Activated naive CD8-positive, alpha-beta T cell (primary cell): Measurements from ENCODE around the gene ISYNA1.

Source experiments
- H3K27ac Mint-ChIP-seq: one replicate; pipeline ENCODE4 v1.8.0; 2021; ENCODE audit warnings: mixed read lengths
- H3K27me3 Mint-ChIP-seq: one replicate; pipeline ENCODE4 v1.8.0; 2021; ENCODE audit warnings: mixed read lengths
- H3K36me3 Mint-ChIP-seq: one replicate; pipeline ENCODE4 v1.8.0; 2021; ENCODE audit warnings: mixed read lengths
- H3K4me1 Mint-ChIP-seq: one replicate; pipeline ENCODE4 v1.8.0; 2021; ENCODE audit warnings: low read depth, mixed read lengths
- H3K4me3 Mint-ChIP-seq: one replicate; pipeline ENCODE4 v1.8.0; 2021; ENCODE audit warnings: mild to moderate bottlenecking, mixed read lengths
- H3K9me3 Mint-ChIP-seq: one replicate; pipeline ENCODE4 v1.8.0; 2021; ENCODE audit warnings: low read depth, mixed read lengths

The ISYNA1 gene

DNA sequence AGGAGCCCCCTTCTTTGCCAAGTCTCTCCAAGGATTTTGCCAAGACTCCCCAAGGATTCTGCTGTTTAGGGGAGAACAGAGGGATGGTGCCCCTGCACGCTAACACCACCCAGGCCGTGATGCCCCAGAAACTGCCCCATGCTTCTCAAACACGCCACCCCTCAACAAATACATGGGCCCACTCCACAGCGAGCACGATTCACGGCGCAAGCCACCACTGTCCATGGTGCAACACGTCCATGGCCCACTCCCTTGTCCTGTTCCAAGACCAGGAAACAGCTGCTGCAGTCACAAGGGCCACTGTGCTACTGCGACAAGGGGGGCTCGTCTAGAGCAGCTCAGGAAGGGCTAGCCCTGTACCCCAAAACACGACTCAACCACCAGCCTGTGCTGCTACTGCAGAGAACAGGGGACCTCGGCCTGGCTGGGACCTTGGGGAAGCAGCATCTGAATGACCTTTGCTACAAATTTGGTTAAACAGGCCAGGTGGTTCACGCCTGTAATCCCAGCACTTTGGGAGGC, 36.5 kb upstream of the ISYNA1 start:
- Mint-ChIP-seq H3K36me3 (no peaks in the 10 kb centered on the region), H3K27ac (no peak overlapping the region), H3K4me1 (peaks cover 39% of the 10 kb centered on the region), H3K4me3 (no peak overlapping the region), H3K9me3 (no peaks in the 10 kb centered on the region), H3K27me3 (no peaks in the 10 kb centered on the region)

DNA sequence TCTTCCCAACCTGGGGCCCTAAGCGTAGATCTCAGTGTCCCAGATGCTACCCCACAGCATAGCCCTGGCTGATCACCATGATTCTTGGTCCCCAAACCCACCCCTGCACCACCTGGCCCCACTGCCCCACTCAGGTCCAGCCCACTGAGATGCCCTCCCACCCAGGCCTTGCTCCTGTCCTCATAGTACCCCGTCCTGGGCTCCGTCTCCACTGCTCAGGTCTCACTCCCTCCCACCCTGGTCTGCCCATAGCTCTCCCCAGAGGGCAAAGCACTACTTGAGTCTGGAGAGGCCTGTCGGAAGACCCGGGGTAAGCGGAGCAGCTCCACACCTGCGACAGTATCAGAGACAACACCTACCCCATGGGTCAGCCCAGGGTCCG, 35.8 kb upstream of the ISYNA1 start:
- no peak overlapping the region for H3K27ac Mint-ChIP-seq
- no peaks in the 10 kb centered on the region for H3K27me3 Mint-ChIP-seq
- no peaks in the 10 kb centered on the region for H3K9me3 Mint-ChIP-seq
- no peaks in the 10 kb centered on the region for H3K36me3 Mint-ChIP-seq
- peaks cover 32% of the 10 kb centered on the region for H3K4me1 Mint-ChIP-seq
- no peak overlapping the region for H3K4me3 Mint-ChIP-seq

DNA sequence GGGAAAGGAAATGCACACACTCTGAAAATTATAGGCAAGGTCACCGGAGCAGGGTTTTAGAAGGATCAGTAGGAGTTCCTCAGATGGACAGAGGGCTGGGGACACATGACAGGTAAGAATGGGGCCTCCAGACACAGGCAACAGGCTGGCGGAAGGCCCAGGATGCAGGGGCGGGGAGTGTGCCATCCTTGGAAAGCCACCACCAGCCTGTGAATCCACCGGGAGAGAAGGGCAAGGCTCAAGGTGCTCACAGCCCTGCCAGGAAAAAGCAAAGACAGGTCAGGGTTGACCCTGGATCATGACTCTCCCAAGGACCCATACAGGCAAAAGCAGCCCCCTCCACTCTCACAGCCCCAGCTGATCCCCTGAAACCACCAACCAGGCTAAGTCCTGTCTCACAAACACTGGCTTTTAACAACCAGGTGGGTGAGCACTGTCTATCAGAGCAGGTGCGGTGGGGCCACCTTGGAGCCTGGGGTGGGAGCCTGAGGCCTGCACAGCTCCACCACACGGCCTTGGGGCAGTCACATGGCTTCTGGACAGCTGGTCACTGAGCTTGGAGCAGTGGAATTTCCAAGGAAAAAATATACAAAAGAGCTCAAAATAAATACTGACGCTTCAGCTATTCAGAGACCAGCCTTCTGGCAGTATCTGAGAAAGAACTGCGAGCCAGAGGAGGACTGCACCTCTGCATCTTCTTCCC, 35.2 kb upstream of the ISYNA1 start:
- no peak overlapping the region for H3K4me3 Mint-ChIP-seq
- no peaks in the 10 kb centered on the region for H3K27me3 Mint-ChIP-seq
- no peaks in the 10 kb centered on the region for H3K36me3 Mint-ChIP-seq
- no peak overlapping the region for H3K27ac Mint-ChIP-seq
- peaks cover 30% of the 10 kb centered on the region for H3K4me1 Mint-ChIP-seq
- no peaks in the 10 kb centered on the region for H3K9me3 Mint-ChIP-seq

DNA sequence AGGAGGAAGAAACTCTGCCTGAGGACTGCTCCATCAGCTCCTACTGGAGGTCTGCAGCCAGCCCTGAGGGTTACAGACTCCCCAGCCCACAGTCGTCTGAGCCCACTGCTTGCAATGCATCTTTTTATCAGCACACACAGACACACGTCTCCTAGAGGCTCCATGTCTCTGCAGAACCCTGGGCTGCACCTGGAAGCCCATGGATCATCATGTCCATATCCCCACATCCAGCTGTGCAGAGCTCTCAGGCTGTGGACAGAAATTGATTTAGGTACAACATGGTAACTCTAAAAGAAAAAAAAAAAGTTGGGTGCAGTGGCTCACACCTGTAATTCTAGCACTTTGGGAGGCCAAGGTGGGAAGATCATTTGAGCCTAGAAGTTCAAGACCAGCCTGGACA, 32.9 kb upstream of the ISYNA1 start:
- Mint-ChIP-seq H3K27ac (no peak overlapping the region), H3K9me3 (no peaks in the 10 kb centered on the region), H3K27me3 (no peaks in the 10 kb centered on the region), H3K4me1 (peaks cover 16% of the 10 kb centered on the region), H3K4me3 (no peak overlapping the region), H3K36me3 (no peaks in the 10 kb centered on the region)

DNA sequence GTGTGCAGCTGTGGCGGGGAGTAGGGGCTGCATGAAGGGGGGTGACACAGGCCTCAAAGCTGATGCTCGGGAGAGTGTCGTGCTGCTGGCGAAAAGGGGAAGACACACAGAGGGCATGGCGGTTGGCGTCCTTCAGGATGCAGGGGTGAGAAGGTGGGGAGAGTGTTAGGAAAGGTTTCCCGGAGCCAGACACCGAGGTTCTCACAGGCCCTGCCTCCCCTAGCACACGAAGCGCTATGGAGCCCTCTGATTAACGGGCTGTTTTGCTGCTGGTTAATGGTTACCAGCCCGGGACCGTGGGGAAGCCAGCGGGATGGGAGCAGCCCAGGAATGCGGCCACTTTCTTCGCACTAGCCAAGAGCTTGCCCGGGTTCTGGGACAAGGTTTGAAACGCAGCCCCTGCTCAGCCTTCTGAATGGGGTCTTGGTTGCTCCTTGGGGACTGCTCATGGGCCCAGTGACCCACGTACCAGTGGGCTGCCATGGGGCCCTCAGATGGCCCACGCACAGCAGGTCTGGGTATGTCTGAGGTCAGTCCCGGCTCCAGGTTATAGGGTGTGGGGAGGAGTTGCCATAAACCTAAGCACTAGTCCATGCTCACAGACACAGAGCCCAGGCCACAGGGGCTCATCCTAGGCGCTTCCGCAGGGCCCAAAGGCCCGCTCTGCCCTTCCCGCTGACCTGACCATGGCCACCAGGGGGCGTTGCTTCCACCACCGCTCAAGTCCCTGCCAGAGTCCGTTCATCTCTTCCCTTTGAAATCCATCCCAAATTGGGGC, 31.3 kb upstream of the ISYNA1 start:
- H3K4me3 Mint-ChIP-seq = no peak overlapping the region
- peaks cover 8% of the 10 kb centered on the region for H3K4me1 Mint-ChIP-seq
- no peaks in the 10 kb centered on the region for H3K36me3 Mint-ChIP-seq
- no peak overlapping the region for H3K27ac Mint-ChIP-seq
- no peaks in the 10 kb centered on the region for H3K27me3 Mint-ChIP-seq
- H3K9me3 Mint-ChIP-seq = no peaks in the 10 kb centered on the region

DNA sequence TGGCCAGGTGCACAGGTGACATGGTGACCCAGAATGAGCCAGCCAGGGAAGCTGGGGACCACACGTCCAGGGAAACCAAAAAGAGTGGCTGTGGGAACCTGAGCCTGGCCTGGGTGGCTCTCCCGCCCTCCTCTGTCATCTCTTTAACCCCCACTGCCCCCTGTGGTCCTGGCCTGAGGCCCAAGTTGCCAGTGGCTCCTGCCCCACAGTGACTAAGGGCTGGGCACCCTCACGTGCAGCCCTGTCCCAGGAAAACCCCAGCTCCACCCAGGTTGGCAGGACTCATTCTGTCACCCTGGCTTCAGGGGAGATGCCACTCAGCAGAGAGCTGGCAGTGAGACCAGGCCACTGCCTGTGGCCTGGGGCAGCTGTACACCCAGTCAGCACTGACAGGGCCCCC, 30.6 kb upstream of the ISYNA1 start:
- Mint-ChIP-seq H3K36me3 (no peaks in the 10 kb centered on the region), H3K4me3 (no peak overlapping the region)

DNA sequence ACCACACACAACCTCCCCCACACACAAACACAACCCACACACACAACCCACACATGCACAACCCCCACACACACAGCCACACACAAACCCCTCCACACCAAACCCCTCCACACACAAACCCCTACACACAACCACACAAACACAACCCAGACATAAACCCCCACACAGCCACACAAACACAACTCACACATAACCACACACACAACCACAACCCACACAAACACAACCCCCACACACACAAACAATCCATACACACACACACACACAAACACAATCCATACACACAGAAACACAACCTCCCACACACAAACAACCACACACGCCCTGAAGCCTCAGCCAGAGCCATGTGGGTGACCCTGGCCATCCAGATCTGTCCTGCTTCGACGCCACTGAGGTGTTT, 30.0 kb upstream of the ISYNA1 start:
- no peak overlapping the region for H3K27ac Mint-ChIP-seq

More for the DNA sequence above, 30.6 kb upstream of the ISYNA1 start:
- Mint-ChIP-seq H3K27ac (no peak overlapping the region), H3K27me3 (no peaks in the 10 kb centered on the region), H3K9me3 (no peaks in the 10 kb centered on the region), H3K4me1 (peaks cover 8% of the 10 kb centered on the region)

DNA sequence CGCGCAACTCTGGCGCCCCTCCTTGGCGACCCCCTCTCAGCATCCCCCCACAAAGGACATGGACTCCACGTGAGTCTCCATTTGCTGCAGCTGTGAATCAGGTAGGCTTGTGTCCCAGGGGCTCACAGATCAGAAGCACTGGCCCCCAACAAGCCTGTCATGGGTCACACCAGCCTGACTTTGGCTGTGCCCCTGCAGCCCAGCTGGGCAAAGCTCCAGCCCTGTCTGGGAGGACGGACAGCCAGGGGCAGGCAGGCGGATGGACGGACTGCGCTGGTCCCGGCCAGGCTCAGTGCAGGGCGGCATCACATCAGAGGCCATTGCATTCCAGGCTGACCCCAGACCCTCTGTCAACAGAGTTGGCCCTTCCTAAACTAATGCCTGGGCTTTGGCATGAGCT, 28.4 kb upstream of the ISYNA1 start:
- H3K27me3 Mint-ChIP-seq = no peaks in the 10 kb centered on the region
- H3K9me3 Mint-ChIP-seq = no peaks in the 10 kb centered on the region
- H3K27ac Mint-ChIP-seq = no peak overlapping the region
- H3K4me3 Mint-ChIP-seq = no peak overlapping the region
- peaks cover 11% of the 10 kb centered on the region for H3K4me1 Mint-ChIP-seq
- no peaks in the 10 kb centered on the region for H3K36me3 Mint-ChIP-seq

More for the DNA sequence above, 30.0 kb upstream of the ISYNA1 start:
- no peaks in the 10 kb centered on the region for H3K9me3 Mint-ChIP-seq
- no peaks in the 10 kb centered on the region for H3K27me3 Mint-ChIP-seq
- no peak overlapping the region for H3K4me3 Mint-ChIP-seq
- no peaks in the 10 kb centered on the region for H3K36me3 Mint-ChIP-seq
- peaks cover 8% of the 10 kb centered on the region for H3K4me1 Mint-ChIP-seq

DNA sequence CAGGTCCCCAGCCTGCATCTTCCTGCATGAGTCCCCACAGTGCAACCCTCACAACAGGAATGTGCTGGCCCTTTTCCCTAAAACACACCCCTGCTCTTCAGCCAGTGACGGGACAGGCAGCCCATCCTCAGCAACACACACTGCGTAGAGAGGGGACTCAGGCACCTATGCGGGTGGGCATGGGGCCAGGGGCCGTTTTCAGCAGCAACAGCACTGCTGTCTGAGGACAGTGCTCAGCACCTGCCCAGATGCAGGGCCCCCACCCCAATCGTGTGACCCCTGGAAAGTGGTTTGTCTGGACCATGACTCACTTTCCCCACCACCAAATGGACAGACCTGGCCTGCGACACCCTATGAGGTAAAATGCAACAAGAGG, 28.0 kb upstream of the ISYNA1 start:
- H3K9me3 Mint-ChIP-seq = no peaks in the 10 kb centered on the region
- no peak overlapping the region for H3K4me3 Mint-ChIP-seq
- H3K4me1 Mint-ChIP-seq = peaks cover 11% of the 10 kb centered on the region
- H3K27me3 Mint-ChIP-seq = no peaks in the 10 kb centered on the region
- no peak overlapping the region for H3K27ac Mint-ChIP-seq
- H3K36me3 Mint-ChIP-seq = no peaks in the 10 kb centered on the region

DNA sequence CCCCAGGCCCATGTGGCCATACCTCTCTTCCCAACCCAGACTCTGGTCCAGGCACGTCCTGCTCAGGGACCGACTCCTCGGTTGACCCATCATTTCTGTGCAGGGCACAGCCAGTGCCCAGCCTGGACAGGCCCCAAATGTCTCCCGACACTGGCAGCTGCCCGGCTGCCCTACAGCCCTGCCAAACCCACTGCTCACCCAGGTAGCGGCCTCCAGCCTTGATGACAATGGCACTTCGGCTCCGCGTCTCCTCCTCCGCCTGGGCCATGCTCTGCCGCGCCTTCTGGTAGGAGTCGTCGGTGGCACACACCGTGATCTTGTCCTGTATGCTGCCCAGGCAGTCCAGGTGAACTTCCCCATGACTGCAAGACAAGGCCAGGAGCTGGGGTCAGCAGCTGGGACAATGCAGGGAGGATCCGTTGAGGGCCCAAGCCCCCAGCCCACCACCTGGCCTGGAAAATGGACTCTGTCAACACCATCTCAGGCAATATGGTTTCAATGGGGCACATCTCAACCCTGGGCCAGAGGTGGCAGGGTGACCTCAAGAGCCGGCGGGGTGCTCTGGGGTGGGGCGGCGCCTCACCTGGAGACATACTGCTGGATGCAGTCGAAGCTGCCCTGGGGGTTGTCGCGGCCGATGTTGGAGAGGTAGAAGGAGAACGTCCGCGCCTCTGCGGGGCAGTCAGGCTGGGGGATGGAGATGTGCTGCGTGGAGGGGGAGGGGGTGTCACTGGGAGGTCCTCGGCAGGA, 27.5 kb upstream of the ISYNA1 start:
- H3K27ac Mint-ChIP-seq = no peak overlapping the region
- no peaks in the 10 kb centered on the region for H3K27me3 Mint-ChIP-seq
- no peaks in the 10 kb centered on the region for H3K9me3 Mint-ChIP-seq
- H3K4me3 Mint-ChIP-seq = no peak overlapping the region
- H3K36me3 Mint-ChIP-seq = no peaks in the 10 kb centered on the region
- peaks cover 11% of the 10 kb centered on the region for H3K4me1 Mint-ChIP-seq

DNA sequence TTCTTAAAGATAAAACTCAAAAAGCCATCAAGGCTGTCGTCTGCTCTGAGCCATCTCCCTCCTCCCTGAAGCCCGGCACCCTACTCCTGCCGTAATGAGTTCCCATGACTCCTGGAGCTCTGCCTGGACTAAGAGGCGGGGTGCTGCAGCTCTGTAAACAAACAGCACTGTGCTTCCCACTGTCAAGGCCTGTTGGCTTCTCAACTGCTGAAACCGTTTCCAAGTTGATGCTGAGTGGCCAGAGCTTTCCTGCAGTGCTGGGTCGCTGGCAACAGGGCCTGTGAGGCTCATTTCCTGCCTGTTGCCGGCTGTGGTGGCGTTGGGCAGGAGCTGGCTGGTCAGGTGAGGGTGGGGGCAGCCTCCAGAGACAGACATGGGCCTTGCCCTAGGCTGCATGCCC, 26.7 kb upstream of the ISYNA1 start:
- no peaks in the 10 kb centered on the region for H3K27me3 Mint-ChIP-seq
- H3K27ac Mint-ChIP-seq = peak overlapping the region; percentile 61
- H3K36me3 Mint-ChIP-seq = no peaks in the 10 kb centered on the region
- no peak overlapping the region for H3K4me3 Mint-ChIP-seq
- peaks cover 10% of the 10 kb centered on the region for H3K4me1 Mint-ChIP-seq
- H3K9me3 Mint-ChIP-seq = no peaks in the 10 kb centered on the region

DNA sequence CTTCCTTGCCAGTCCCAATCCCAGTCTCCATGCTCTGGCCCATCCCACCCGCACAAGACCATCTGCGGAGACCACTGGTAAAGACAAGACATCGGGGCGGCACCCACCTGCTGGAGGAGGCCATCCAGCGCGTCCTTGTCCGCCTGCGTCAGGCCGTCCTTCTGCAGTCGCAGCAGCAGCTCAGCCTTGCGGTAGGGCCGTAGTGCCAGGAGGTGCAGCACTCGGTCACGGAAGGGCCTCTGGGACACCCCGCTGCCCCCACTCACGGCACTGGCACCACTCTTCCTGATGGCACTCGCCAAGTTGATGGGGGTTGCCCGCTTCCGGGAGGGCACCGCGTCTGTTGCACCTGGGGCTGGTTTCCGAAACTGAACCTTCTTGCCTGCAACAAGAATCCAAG, 23.5 kb upstream of the ISYNA1 start:
- H3K4me1 Mint-ChIP-seq = peaks cover 6% of the 10 kb centered on the region
- H3K36me3 Mint-ChIP-seq = no peaks in the 10 kb centered on the region
- H3K27ac Mint-ChIP-seq = no peak overlapping the region
- no peak overlapping the region for H3K4me3 Mint-ChIP-seq
- H3K27me3 Mint-ChIP-seq = no peaks in the 10 kb centered on the region
- no peaks in the 10 kb centered on the region for H3K9me3 Mint-ChIP-seq

DNA sequence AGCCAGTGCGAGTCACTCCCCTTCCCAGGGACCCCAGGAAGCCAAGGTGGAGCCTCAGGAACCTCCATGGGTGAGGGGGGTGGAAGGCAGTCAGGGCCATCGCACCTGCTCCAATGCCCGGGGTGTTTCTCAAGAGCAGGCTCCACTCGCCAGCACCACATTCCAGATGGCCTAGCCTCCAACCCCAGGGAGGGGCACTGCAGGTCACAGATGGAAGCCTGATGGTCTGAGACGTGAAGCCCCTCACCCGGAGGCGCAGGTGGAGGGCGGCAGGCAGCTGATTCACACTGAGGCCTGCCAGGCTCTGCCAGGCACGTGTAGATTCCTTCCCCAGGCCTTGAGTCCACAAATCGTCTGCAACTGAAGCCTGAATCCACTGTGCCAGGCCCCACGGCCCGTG, 23.0 kb upstream of the ISYNA1 start:
- peaks cover 6% of the 10 kb centered on the region for H3K4me1 Mint-ChIP-seq
- no peaks in the 10 kb centered on the region for H3K9me3 Mint-ChIP-seq
- no peak overlapping the region for H3K4me3 Mint-ChIP-seq
- H3K27me3 Mint-ChIP-seq = no peaks in the 10 kb centered on the region
- no peak overlapping the region for H3K27ac Mint-ChIP-seq
- no peaks in the 10 kb centered on the region for H3K36me3 Mint-ChIP-seq

DNA sequence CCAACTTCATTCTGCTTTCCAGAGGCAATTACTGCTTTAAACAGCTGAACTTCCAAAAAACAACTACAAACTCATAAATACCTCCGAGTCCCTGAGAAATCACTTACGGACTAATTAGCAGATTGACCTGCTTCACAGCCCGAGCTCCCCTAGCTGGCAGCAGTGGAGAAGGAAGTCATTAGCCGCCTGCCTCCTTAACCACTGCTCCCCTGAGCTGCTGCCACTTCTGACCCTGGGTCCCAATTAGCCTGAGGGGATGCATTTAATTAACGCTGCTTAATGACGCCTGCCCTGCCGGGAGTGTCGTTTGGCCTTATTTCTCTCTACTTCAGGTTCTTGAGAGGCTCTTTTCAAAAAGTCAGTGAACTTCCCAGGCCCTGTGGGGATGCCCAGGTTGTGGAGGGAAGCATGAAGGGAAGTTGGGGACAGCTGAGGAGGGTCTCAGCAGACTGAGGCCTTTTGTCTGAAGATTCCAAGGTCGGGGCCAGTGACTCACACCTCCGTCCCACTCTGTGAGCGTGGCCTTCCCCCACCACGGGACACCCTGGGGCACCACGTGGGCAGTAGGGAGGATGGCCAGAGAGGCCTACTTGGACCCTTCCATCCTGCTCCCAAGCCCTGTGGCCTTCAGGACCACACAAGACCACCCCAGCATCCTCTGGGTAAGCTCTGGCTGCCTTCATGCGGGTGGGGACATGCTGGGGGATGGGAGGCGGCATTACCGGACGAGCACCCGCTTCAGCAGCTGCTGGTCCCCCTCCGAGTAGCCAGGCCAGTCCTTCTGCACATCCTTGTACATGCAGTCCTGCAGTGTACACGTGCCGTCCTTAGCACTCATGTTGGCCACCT, 19.8 kb upstream of the ISYNA1 start:
- H3K36me3 Mint-ChIP-seq = no peaks in the 10 kb centered on the region

More for the DNA sequence above, 19.8 kb upstream of the ISYNA1 start:
- Mint-ChIP-seq H3K4me1 (peaks cover 3% of the 10 kb centered on the region), H3K4me3 (no peak overlapping the region), H3K9me3 (no peaks in the 10 kb centered on the region), H3K27ac (no peak overlapping the region), H3K27me3 (no peaks in the 10 kb centered on the region)
